Spleen (tissue), 11 donors: ENCODE results near the gene CCNL1. TPM values are rescaled to one million over a fixed set of nuclear protein-coding genes. Genes with fewer than 3 reads are reported as not detected.

Source experiments
- DNase-seq: peaks from one replicate; pipeline ENCODE4 v3.0.0-alpha.2; 2020
- H3K27ac ChIP-seq, 8 donors: fragments of 200-600 bp; sonication (generic) in 7 of 8; 1 replicate in 4 of 8; 2 replicates in 4 of 8; pipeline versions ENCODE4 v1.5.0 to v1.8.0; 2016 to 2021; ENCODE audit warnings: inconsistent platforms in 4 of 8, mild to moderate bottlenecking in 4 of 8, moderate library complexity in 1 of 8
- H3K27me3 ChIP-seq, 7 donors: fragments of 200-600 bp; sonication (generic) in 6 of 7; replicated peaks in 1 of 7; 1 replicate in 4 of 7; 2 replicates in 3 of 7; pipeline versions ENCODE4 v1.5.0 to v1.8.0; 2016 to 2021; ENCODE audit warnings: inconsistent platforms in 3 of 7, mild to moderate bottlenecking in 1 of 7
- H3K36me3 ChIP-seq, 6 donors: fragments of 200-600 bp; sonication (generic) in 5 of 6; 1 replicate in 4 of 6; 2 replicates in 2 of 6; pipeline versions ENCODE4 v1.5.0 to v1.8.0; 2016 to 2021; ENCODE audit warnings: inconsistent platforms in 2 of 6
- H3K4me1 ChIP-seq, 6 donors: fragments of 200-600 bp; sonication (generic) in 5 of 6; 1 replicate in 3 of 6; 2 replicates in 3 of 6; pipeline versions ENCODE4 v1.5.0 to v1.8.0; 2016 to 2021; ENCODE audit warnings: inconsistent platforms in 3 of 6
- H3K4me3 ChIP-seq, 8 donors: fragments of 200-600 bp; sonication (generic) in 7 of 8; 1 replicate in 4 of 8; 2 replicates in 4 of 8; pipeline versions ENCODE4 v1.5.0 to v1.8.0; 2016 to 2021; ENCODE audit warnings: inconsistent platforms in 4 of 8, mild to moderate bottlenecking in 4 of 8, moderate library complexity in 2 of 8
- H3K9me3 ChIP-seq, 8 donors: fragments of 200-600 bp; sonication (generic) in 7 of 8; 1 replicate in 4 of 8; 2 replicates in 4 of 8; pipeline versions ENCODE4 v1.5.0 to v1.8.0; 2016 to 2021; ENCODE audit warnings: inconsistent platforms in 4 of 8
- POLR2A ChIP-seq, 3 donors: fragments of 450-650 bp; IDR thresholded peaks; one replicate each; pipeline ENCODE4 v1.5.1; 2017; ENCODE audit warnings: antibody characterized with exemption in 3 of 3, mild to moderate bottlenecking in 1 of 3
- POLR2AphosphoS5 ChIP-seq, 3 donors: sonication (generic); formaldehyde crosslinking; IDR thresholded peaks; one replicate each; pipeline ENCODE4 v1.5.1; 2017; ENCODE audit warnings: antibody characterized with exemption in 3 of 3
- WGBS, 5 donors: extraction: QIAGEN DNeasy Blood & Tissue Kit in 3 of 5; methylation state at CpG; one replicate each; pipeline versions ENCODE4 v1.1.5 to v1.1.7; 2013 to 2018; 5-methylcytosine and 5-hydroxymethylcytosine counted together
- intact Hi-C: fragments of 100-400 bp; cut with DNase I; formaldehyde crosslinking; loops from one replicate; pipeline ENCODE4 v1.15.0; 2023; ENCODE audit warnings: low total_unique reads
- polyA plus RNA-seq, 3 donors: library from polyadenylated mRNA; stranded (reverse); fragments of 200-250 nt; gene quantifications; one replicate each; pipeline ENCODE4 v1.2.1, GENCODE V29; 2013
- total RNA-seq, 7 donors: library from RNA; depleted of rRNA in 3 of 7; stranded (reverse); fragments of >200 nt in 3 of 7; fragmentation: NEBNext Ultra II Directional in 4 of 7; extraction: Animal tissue kit (Norgen Biotek cat#: 25700) in 4 of 7; gene quantifications; one replicate each; pipeline versions ENCODE4 v1.1.0 to v1.2.1, GENCODE V29; 2016 to 2021
- TF ChIP-seq, protein P1 (sequence below), 11 experiments: fragments of 200-600 bp in 7 of 11; fragments of 450-650 bp in 4 of 11; sonication (generic) in 4 of 11; IDR thresholded peaks in 8 of 11; conservative IDR thresholded peaks in 3 of 11; 1 replicate in 7 of 11; 2 replicates in 4 of 11; pipeline versions ENCODE4 v1.4.0 to v1.8.0; 2016 to 2021; ENCODE audit warnings: antibody characterized with exemption in 11 of 11, inconsistent platforms in 4 of 11, mild to moderate bottlenecking in 1 of 11
- donor health status: healthy with polysubstance abuse.
- donor health status: DM: no; HTN: no; CAD: no; lungs with moderate emphysema.
- donor health status: DM: no; HTN: no; CAD: no.
- donor health status: Bipolar disorder and iron deficiency.
- donor health status: healthy.
- donor health status: DM: no; HTN: no; CAD: no.
- donor health status: DM: yes; HTN: yes; CAD: no.

Gene CCNL1
- total and polyA plus RNA-seq, 10 donors: 76.9 to 405 (median 234) TPM

- TF ChIP-seq POLR2A (IDR thresholded peaks at IDR 0.05) (no peak), POLR2AphosphoS5 (IDR thresholded peaks at IDR 0.05) (no peak)
- TF ChIP-seq, protein P1, sequence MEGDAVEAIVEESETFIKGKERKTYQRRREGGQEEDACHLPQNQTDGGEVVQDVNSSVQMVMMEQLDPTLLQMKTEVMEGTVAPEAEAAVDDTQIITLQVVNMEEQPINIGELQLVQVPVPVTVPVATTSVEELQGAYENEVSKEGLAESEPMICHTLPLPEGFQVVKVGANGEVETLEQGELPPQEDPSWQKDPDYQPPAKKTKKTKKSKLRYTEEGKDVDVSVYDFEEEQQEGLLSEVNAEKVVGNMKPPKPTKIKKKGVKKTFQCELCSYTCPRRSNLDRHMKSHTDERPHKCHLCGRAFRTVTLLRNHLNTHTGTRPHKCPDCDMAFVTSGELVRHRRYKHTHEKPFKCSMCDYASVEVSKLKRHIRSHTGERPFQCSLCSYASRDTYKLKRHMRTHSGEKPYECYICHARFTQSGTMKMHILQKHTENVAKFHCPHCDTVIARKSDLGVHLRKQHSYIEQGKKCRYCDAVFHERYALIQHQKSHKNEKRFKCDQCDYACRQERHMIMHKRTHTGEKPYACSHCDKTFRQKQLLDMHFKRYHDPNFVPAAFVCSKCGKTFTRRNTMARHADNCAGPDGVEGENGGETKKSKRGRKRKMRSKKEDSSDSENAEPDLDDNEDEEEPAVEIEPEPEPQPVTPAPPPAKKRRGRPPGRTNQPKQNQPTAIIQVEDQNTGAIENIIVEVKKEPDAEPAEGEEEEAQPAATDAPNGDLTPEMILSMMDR (IDR thresholded peaks at IDR 0.05 in 8 of 11, conservative IDR thresholded peaks at IDR 0.05 in 3 of 11): no peak
- peaks cover 55 to 86% (median 82%) of the 10 kb centered on the region in 6 donors for H3K4me1 ChIP-seq
- WGBS, 5 donors: 38 to 65% (median 57%) methylated on average over 7 of the region's 7 CpGs
- peaks cover 1 to 70% (median 63%) of the 10 kb centered on the region in 6 donors for H3K36me3 ChIP-seq
- intact Hi-C loops: no loop called here
- peak overlapping the region in 4 of 8 donors; percentile 100 for H3K27ac ChIP-seq
- H3K27me3 ChIP-seq: no peaks in the 10 kb centered on the region
- H3K4me3 ChIP-seq: peak overlapping the region in 7 of 8 donors; percentile 63 to 93 (median 82)
- no peak for DNase-seq
- no peaks in the 10 kb centered on the region for H3K9me3 ChIP-seq
These were observed 2.9 kb downstream of the CCNL1 start for GRCh38 chr3:157156837-157157635.

- peak overlapping the region in 3 of 8 donors; percentile 78 to 87 (median 82) for H3K4me3 ChIP-seq
- intact Hi-C loops: no loop called here
- no peaks in the 10 kb centered on the region for H3K9me3 ChIP-seq
- TF ChIP-seq POLR2A (IDR thresholded peaks at IDR 0.05) (no peak), POLR2AphosphoS5 (IDR thresholded peaks at IDR 0.05) (no peak)
- TF ChIP-seq, protein P1 (IDR thresholded peaks at IDR 0.05 in 8 of 11, conservative IDR thresholded peaks at IDR 0.05 in 3 of 11): no peak
- H3K27ac ChIP-seq: no peak overlapping the region
- peaks cover 47 to 86% (median 79%) of the 10 kb centered on the region in 6 donors for H3K4me1 ChIP-seq
- DNase-seq: no peak
- no peaks in the 10 kb centered on the region for H3K27me3 ChIP-seq
- 53 to 73% (median 61%) methylated on average over 3 of the region's 3 CpGs for WGBS, 5 donors
- peaks cover 9 to 84% (median 77%) of the 10 kb centered on the region in 6 donors for H3K36me3 ChIP-seq
These were observed 4.4 kb downstream of the CCNL1 start for GRCh38 chr3:157155591-157155990.

DNA sequence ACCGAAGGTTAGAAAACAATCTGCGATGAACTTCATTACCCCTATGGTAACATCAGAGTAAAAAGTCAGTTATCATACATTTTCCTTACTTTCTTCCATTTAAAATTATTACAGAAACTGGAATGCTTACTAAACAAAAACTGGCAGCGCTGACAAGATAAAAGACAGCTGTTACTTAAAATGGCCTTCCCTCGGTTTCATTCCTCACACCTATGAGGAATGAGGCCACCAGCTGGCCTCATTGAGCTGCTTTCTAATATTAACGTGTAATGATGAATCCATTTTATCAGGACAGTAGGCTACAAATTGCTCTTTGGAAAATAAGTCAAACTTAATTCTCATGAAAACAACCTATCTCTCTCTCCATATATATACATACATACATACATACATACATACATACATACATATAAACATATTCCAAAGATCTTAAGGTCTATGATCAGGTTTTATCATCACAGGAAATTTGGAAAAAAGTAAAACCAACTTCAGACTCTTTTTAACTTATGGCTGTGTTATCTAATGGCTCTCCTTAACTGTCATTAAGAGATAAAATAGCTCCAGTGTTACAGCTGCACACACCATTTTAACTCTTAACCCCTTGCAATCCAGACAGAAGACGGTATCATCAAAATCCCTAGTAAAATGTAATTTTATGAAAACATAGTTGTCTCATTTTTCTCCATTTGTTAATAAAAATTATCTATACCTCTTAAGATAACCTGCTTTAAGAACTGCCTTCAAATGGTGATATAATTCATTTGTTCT lies 5.2 kb downstream of the CCNL1 start:
- H3K36me3 ChIP-seq: peaks cover 13 to 93% (median 86%) of the 10 kb centered on the region in 6 donors
- peaks cover 47 to 92% (median 78%) of the 10 kb centered on the region in 6 donors for H3K4me1 ChIP-seq
- H3K27me3 ChIP-seq: no peaks in the 10 kb centered on the region
- 56 to 73% (median 68%) methylated on average over 6 of the region's 6 CpGs for WGBS, 5 donors
- peak overlapping the region in 2 of 8 donors; percentile 7 to 8 for H3K27ac ChIP-seq
- intact Hi-C loops: no loop called here
- DNase-seq: no peak
- peak overlapping the region in 5 of 8 donors; percentile 3 to 87 (median 28) for H3K4me3 ChIP-seq
- H3K9me3 ChIP-seq: no peaks in the 10 kb centered on the region
- TF ChIP-seq POLR2AphosphoS5 (IDR thresholded peaks at IDR 0.05) (no peak), POLR2A (IDR thresholded peaks at IDR 0.05) (no peak)
- TF ChIP-seq, protein P1 (IDR thresholded peaks at IDR 0.05 in 8 of 11, conservative IDR thresholded peaks at IDR 0.05 in 3 of 11): no peak
